PC-9 (cell line): ENCODE data around the gene BEND6. TPM values are rescaled to one million over a fixed set of nuclear protein-coding genes. Genes with fewer than 3 reads are reported as not detected.
"Not testable (repeated sequence)": the region's sequence is repeated elsewhere in the genome, so short reads cannot be mapped to it uniquely, and the experiment has no call there.

Experiments used
- BruUV-seq: library from RNA; stranded (reverse); fragments of 400-500 nt; replicated peaks from 2 replicates; lab custom pipeline; 2021; lab: Mats Ljungman, UMichigan
- CTCF ChIA-PET: fragments of 300-600 bp; sonication (Branson Sonifier 250); formaldehyde crosslinking; loops from one replicate; lab custom pipeline; 2022; ENCODE audit warnings: antibody characterized with exemption; lab: Charles Lee
- POLR2A ChIA-PET: fragments of 300-600 bp; sonication (Branson Sonifier 250); formaldehyde crosslinking; loops from one replicate; lab custom pipeline; 2022; ENCODE audit warnings: antibody characterized with exemption; ENCODE audit not compliant: unreplicated experiment; lab: Charles Lee
- DNase-seq, 2 experiments: peaks; one replicate each; pipeline versions ENCODE4 v3.0.0 to v3.0.0-alpha.2; 2015 to 2022; ENCODE audit warnings: mixed read lengths in 1 of 2
- H2AFZ ChIP-seq: fragments of 200-600 bp; sonication (generic); 2 replicates; pipeline ENCODE4 v1.8.1; 2017; ENCODE audit warnings: antibody characterized with exemption
- H3F3A ChIP-seq: fragments of 200-600 bp; sonication (generic); 2 replicates; pipeline ENCODE4 v1.8.1; 2017; ENCODE audit warnings: antibody characterized with exemption, mild to moderate bottlenecking, low read depth; ENCODE audit not compliant: insufficient read depth
- H3K27ac ChIP-seq: fragments of 200-600 bp; sonication (generic); 2 replicates; pipeline ENCODE4 v1.6.1; 2016; ENCODE audit warnings: mixed run types
- H3K27me3 ChIP-seq: fragments of 200-600 bp; sonication (generic); 2 replicates; pipeline ENCODE4 v1.6.1; 2016; ENCODE audit warnings: low read depth, mixed run types; ENCODE audit not compliant: insufficient read depth
- H3K36me3 ChIP-seq: fragments of 200-600 bp; sonication (generic); 2 replicates; pipeline ENCODE4 v1.6.1; 2016; ENCODE audit warnings: low read depth, mixed run types
- H3K4me1 ChIP-seq: fragments of 200-600 bp; sonication (generic); replicated peaks from 2 replicates; pipeline ENCODE4 v1.6.1; 2016; ENCODE audit warnings: mixed run types; ENCODE audit not compliant: insufficient read depth
- H3K4me2 ChIP-seq: fragments of 200-600 bp; sonication (generic); 2 replicates; pipeline ENCODE4 v1.6.1; 2017; ENCODE audit warnings: mixed run types
- H3K4me3 ChIP-seq: fragments of 200-600 bp; sonication (generic); 2 replicates; pipeline ENCODE4 v1.6.1; 2016; ENCODE audit warnings: mixed run types
- H3K79me2 ChIP-seq: fragments of 200-600 bp; sonication (generic); 2 replicates; pipeline ENCODE4 v1.6.1; 2017; ENCODE audit warnings: low read depth, mixed run types
- H3K9me2 ChIP-seq: fragments of 200-600 bp; sonication (generic); 2 replicates; pipeline ENCODE4 v1.8.1; 2017; ENCODE audit warnings: mild to moderate bottlenecking; ENCODE audit not compliant: insufficient read depth
- H3K9me3 ChIP-seq: fragments of 200-600 bp; sonication (generic); 2 replicates; pipeline ENCODE4 v1.8.1; 2016; ENCODE audit warnings: low read depth; ENCODE audit not compliant: insufficient read depth
- H4K20me1 ChIP-seq: fragments of 200-600 bp; sonication (generic); 2 replicates; pipeline ENCODE4 v1.8.1; 2017; ENCODE audit not compliant: insufficient read depth
- EZH2 ChIP-seq: fragments of 200-600 bp; sonication (generic); IDR thresholded peaks from 2 replicates; pipeline ENCODE4 v1.8.0; 2017; ENCODE audit warnings: antibody characterized with exemption, low read depth
- intact Hi-C: fragments of 100-400 bp; cut with micrococcal nuclease; formaldehyde crosslinking; loops from one replicate; pipeline ENCODE4 v1.10.0; 2022; ENCODE audit not compliant: unreplicated experiment
- total RNA-seq: library from RNA; stranded (reverse); gene quantifications from 2 replicates; pipeline ENCODE4 v1.2.3, GENCODE V29; 2021
- TF ChIP-seq, protein P1 (sequence below): fragments of 200-600 bp; sonication (generic); conservative IDR thresholded peaks from 2 replicates; pipeline ENCODE4 v1.6.1; 2017; ENCODE audit warnings: mixed run types, antibody characterized with exemption, mild to moderate bottlenecking, moderate library complexity

The BEND6 gene
- total RNA-seq, 1 experiment from 2014 or later, result 5.7 TPM

DNA sequence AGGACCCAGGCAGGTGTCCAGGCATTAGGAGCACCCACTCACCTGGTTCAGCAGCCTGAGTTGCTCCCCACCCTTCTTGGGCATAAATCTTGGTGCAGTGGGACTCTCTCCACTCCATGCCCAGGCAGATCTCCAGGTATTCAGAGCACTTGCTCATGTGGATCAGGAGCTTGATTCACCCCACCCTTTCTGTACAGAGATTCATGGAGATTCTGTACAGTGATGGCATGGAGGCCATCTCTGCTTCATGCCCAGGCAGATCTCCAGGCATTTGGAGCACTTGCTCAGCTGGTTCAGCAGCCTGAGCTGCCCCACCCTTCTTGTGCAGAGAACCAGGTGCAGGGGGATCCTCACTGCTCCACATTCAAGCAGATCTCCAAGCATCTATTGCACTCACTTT, 44.1 kb downstream of the BEND6 start:
- ChIA-PET CTCF (no interaction called here), POLR2A (no interaction called here)
- Histone ChIP-seq H3K4me1 (no peaks in the 10 kb centered on the region), H3F3A (no peaks in the 10 kb centered on the region), H3K79me2 (no peaks in the 10 kb centered on the region), H3K4me3 (no peak overlapping the region), H3K9me3 (peaks cover 6% of the 10 kb centered on the region; the same call in 1 of the 2 replicates), H4K20me1 (no peaks in the 10 kb centered on the region), H3K36me3 (no peaks in the 10 kb centered on the region), H3K27ac (no peak overlapping the region), H3K9me2 (no peaks in the 10 kb centered on the region), H3K4me2 (no peak overlapping the region), H3K27me3 (no peaks in the 10 kb centered on the region), H2AFZ (no peak overlapping the region)
- no peak for DNase-seq
- TF ChIP-seq, protein P1, sequence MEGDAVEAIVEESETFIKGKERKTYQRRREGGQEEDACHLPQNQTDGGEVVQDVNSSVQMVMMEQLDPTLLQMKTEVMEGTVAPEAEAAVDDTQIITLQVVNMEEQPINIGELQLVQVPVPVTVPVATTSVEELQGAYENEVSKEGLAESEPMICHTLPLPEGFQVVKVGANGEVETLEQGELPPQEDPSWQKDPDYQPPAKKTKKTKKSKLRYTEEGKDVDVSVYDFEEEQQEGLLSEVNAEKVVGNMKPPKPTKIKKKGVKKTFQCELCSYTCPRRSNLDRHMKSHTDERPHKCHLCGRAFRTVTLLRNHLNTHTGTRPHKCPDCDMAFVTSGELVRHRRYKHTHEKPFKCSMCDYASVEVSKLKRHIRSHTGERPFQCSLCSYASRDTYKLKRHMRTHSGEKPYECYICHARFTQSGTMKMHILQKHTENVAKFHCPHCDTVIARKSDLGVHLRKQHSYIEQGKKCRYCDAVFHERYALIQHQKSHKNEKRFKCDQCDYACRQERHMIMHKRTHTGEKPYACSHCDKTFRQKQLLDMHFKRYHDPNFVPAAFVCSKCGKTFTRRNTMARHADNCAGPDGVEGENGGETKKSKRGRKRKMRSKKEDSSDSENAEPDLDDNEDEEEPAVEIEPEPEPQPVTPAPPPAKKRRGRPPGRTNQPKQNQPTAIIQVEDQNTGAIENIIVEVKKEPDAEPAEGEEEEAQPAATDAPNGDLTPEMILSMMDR, result no peak
- TF ChIP-seq EZH2, result no peak
- intact Hi-C loops, result no loop called here
- BruUV-seq, result no TSS peak

DNA sequence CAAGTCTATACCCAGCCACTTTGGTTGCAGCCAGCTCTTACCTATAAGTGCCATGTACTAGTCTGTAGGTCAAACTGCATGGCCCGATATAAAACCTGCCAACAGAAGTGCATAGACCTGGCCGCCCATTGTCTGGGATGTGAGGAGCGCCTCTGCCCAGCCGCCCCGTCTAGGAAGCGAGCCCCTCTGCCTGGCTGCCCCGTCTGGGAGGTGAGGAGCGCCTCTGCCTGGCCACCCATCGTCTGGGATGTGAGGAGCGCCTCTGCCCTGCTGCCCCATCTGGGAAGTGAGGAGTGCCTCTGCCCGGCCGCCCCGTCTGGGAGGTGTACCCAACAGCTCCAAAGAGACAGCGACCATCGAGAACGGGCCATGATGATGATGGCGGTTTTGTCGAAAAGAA, 44.8 kb downstream of the BEND6 start:
- H3K4me1 ChIP-seq, POLR2A ChIA-PET, H3K4me2 ChIP-seq, H3K79me2 ChIP-seq, H3K9me2 ChIP-seq, H4K20me1 ChIP-seq, H3K27ac ChIP-seq, BruUV-seq, CTCF ChIA-PET, H3K27me3 ChIP-seq, intact Hi-C loops, DNase-seq, H3F3A ChIP-seq, H3K36me3 ChIP-seq, H3K4me3 ChIP-seq, H2AFZ ChIP-seq, H3K9me3 ChIP-seq: not testable (repeated sequence)

DNA sequence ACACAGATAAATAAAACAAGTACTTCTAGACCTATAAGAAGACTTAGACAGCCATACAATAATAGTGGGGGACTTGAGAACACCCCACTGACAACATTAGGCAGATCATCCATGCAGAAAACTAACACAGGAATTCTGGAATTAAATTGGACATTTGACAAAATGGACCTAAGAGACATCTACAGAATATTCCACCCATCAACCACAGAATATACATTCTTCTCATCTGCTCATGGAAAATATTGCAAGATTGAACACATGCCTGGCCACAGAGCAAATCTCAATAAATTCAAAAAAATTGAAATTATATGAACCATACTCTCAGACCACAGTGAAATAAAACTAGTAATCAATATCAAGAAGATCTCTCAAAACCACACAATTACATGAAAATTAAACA, 47.3 kb downstream of the BEND6 start:
- ChIA-PET CTCF (no interaction called here), POLR2A (no interaction called here)
- Histone ChIP-seq H3K36me3 (no peaks in the 10 kb centered on the region), H3K27me3 (no peaks in the 10 kb centered on the region), H3K4me1 (no peaks in the 10 kb centered on the region), H3K9me2 (no peaks in the 10 kb centered on the region), H3K4me3 (no peak overlapping the region), H3F3A (no peaks in the 10 kb centered on the region), H3K9me3 (peaks cover 6% of the 10 kb centered on the region), H3K4me2 (no peak overlapping the region), H4K20me1 (no peaks in the 10 kb centered on the region), H2AFZ (no peak overlapping the region), H3K27ac (no peak overlapping the region), H3K79me2 (no peaks in the 10 kb centered on the region)
- TF ChIP-seq, protein P1, result no peak
- no peak for TF ChIP-seq EZH2
- intact Hi-C loops, result no loop called here
- DNase-seq, result no peak
- no TSS peak for BruUV-seq

DNA sequence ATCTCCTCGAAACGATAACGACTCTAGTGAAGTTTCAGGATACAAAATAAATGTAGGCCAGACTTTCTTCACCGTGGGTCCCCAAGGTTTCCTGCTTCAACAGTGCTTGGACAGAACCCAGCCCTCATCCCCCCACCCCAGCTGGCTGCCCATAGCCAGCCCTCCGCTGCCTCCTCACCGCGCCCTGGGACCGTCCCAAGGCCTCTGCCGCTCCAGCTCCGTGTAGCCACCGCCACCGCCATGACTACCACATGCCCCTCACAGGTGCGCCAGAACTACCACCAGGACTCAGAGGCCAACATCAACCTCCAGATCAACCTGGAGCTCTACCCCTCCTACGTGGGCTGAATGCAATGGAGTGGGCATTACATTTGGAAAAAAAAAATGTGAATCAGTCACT, 49.4 kb downstream of the BEND6 start:
- no peak overlapping the region for H3K4me2 ChIP-seq
- no peaks in the 10 kb centered on the region for H3K4me1 ChIP-seq
- no peak for DNase-seq
- no peaks in the 10 kb centered on the region; the same call in 1 of the 2 replicates for H3K9me3 ChIP-seq
- H2AFZ ChIP-seq, result no peak overlapping the region
- POLR2A ChIA-PET, result no interaction called here
- H3K4me3 ChIP-seq, result no peak overlapping the region
- no TSS peak for BruUV-seq
- no peaks in the 10 kb centered on the region for H3K79me2 ChIP-seq
- CTCF ChIA-PET, result no interaction called here
- intact Hi-C loops, result no loop called here
- H4K20me1 ChIP-seq, result no peaks in the 10 kb centered on the region
- no peak overlapping the region for H3K27ac ChIP-seq
- no peaks in the 10 kb centered on the region for H3F3A ChIP-seq
- no peaks in the 10 kb centered on the region for H3K27me3 ChIP-seq
- H3K36me3 ChIP-seq, result no peaks in the 10 kb centered on the region
- H3K9me2 ChIP-seq, result no peaks in the 10 kb centered on the region
- TF ChIP-seq EZH2, result no peak
- TF ChIP-seq, protein P1, result no peak
